Vagina (tissue), 2 donors: ENCODE measurements around the gene SPAG16. TPM values are rescaled to one million over a fixed set of nuclear protein-coding genes. Genes with fewer than 3 reads are reported as not detected.

Experiments used
- DNase-seq, 2 donors: peaks; one replicate each; pipeline ENCODE4 v3.0.0-alpha.2; 2017; ENCODE audit errors: extremely low spot score in 2 of 2
- H3K27ac ChIP-seq: fragments of 200-600 bp; sonication (generic); one replicate; pipeline ENCODE4 v1.5.1; 2019
- H3K27me3 ChIP-seq: fragments of 200-600 bp; sonication (generic); one replicate; pipeline ENCODE4 v1.5.1; 2019
- H3K36me3 ChIP-seq, 2 donors: fragments of 200-600 bp; sonication (generic); one replicate each; pipeline ENCODE4 v1.5.1; 2017 to 2019
- H3K4me1 ChIP-seq: fragments of 200-600 bp; sonication (generic); one replicate; pipeline ENCODE4 v1.5.1; 2019
- H3K4me3 ChIP-seq, 2 donors: fragments of 200-600 bp; sonication (generic); 1 replicate in 1 of 2; 2 replicates in 1 of 2; pipeline ENCODE4 v1.5.1; 2016 to 2019
- H3K9me3 ChIP-seq: fragments of 200-600 bp; sonication (generic); one replicate; pipeline ENCODE4 v1.5.1; 2019
- CTCF ChIP-seq, 3 experiments: fragments of 450-650 bp in 2 of 3; fragments of 200-600 bp in 1 of 3; sonication (generic) in 1 of 3; IDR thresholded peaks; one replicate each; pipeline ENCODE4 v1.5.1; 2017 to 2019; ENCODE audit warnings: antibody characterized with exemption in 3 of 3, mild to moderate bottlenecking in 2 of 3, moderate library complexity in 2 of 3
- POLR2A ChIP-seq, 2 donors: fragments of 450-650 bp; IDR thresholded peaks; one replicate each; pipeline ENCODE4 v1.6.1; 2017; ENCODE audit warnings: antibody characterized with exemption in 2 of 2, mild to moderate bottlenecking in 2 of 2, moderate library complexity in 2 of 2
- POLR2AphosphoS5 ChIP-seq, 2 donors: sonication (generic); formaldehyde crosslinking; IDR thresholded peaks; one replicate each; pipeline ENCODE4 v1.9.0; 2017; ENCODE audit warnings: antibody characterized with exemption in 2 of 2, mild to moderate bottlenecking in 2 of 2, low read depth in 1 of 2; ENCODE audit not compliant: insufficient read depth in 1 of 2
- intact Hi-C: fragments of 100-400 bp; cut with DNase I; formaldehyde crosslinking; loops from one replicate; pipeline ENCODE4 v1.15.1; 2023
- total RNA-seq: library from RNA; depleted of rRNA; stranded (reverse); fragments of >200 nt; gene quantifications from one replicate; pipeline ENCODE4 v1.2.3, GENCODE V29; 2016

The SPAG16 gene
- total RNA-seq, 1 donor from 2014 or later: 30.2 TPM

- intact Hi-C loops: no loop called here
- H3K4me3 ChIP-seq: no peak overlapping the region
- no peaks in the 10 kb centered on the region for H3K36me3 ChIP-seq
- DNase-seq: no peak
- peaks cover 4% of the 10 kb centered on the region for H3K4me1 ChIP-seq
- TF ChIP-seq POLR2AphosphoS5 (IDR thresholded peaks at IDR 0.05; ENCODE audit: insufficient read depth in 1 of 2, low read depth in 1 of 2) (no peak), CTCF (IDR thresholded peaks at IDR 0.05) (no peak), POLR2A (IDR thresholded peaks at IDR 0.05) (no peak)
- H3K27ac ChIP-seq: no peak overlapping the region
- no peaks in the 10 kb centered on the region for H3K27me3 ChIP-seq
- no peaks in the 10 kb centered on the region for H3K9me3 ChIP-seq
Observed at GRCh38 chr2:214126135-214126534, 841.9 kb downstream of the SPAG16 start.

GRCh38 chr2:214127170-214127569 lies 842.9 kb downstream of the SPAG16 start:
- TF ChIP-seq POLR2A (IDR thresholded peaks at IDR 0.05): no peak
- no peak for TF ChIP-seq CTCF (IDR thresholded peaks at IDR 0.05)
- TF ChIP-seq POLR2AphosphoS5 (IDR thresholded peaks at IDR 0.05; ENCODE audit: insufficient read depth in 1 of 2, low read depth in 1 of 2): no peak
- DNase-seq: no peak
- intact Hi-C loops: no loop called here

DNA sequence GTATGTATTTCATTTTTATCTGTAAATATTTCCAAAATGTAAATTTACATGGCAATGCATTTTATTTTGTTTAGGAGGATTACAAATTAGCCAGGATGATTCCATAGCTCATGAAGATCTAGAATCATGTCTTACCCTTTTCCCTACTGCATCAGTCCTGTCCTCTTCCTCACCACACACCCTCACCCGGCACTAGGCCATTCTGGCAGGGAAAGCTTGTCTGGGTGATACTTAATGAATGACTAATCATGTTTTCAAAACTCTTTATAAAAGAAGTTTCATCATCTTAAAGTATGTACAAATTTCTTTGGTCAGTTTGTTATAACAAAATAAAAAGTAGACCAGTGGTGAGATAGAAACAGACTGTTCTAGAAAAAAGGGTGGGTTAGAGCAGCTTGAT lies 843.3 kb downstream of the SPAG16 start:
- Histone ChIP-seq H3K4me3 (no peak overlapping the region), H3K36me3 (no peaks in the 10 kb centered on the region), H3K4me1 (peaks cover 4% of the 10 kb centered on the region), H3K9me3 (no peaks in the 10 kb centered on the region), H3K27me3 (no peaks in the 10 kb centered on the region), H3K27ac (no peak overlapping the region)
- DNase-seq: no peak
- no peak for TF ChIP-seq POLR2A (IDR thresholded peaks at IDR 0.05)
- TF ChIP-seq CTCF (IDR thresholded peaks at IDR 0.05): no peak
- TF ChIP-seq POLR2AphosphoS5 (IDR thresholded peaks at IDR 0.05; ENCODE audit: insufficient read depth in 1 of 2, low read depth in 1 of 2): no peak
- intact Hi-C loops: no loop called here

More at GRCh38 chr2:214127170-214127569, 842.9 kb downstream of the SPAG16 start:
- Histone ChIP-seq H3K27ac (no peak overlapping the region), H3K9me3 (no peaks in the 10 kb centered on the region), H3K27me3 (no peaks in the 10 kb centered on the region), H3K4me1 (peaks cover 4% of the 10 kb centered on the region), H3K36me3 (no peaks in the 10 kb centered on the region), H3K4me3 (no peak overlapping the region)

DNA sequence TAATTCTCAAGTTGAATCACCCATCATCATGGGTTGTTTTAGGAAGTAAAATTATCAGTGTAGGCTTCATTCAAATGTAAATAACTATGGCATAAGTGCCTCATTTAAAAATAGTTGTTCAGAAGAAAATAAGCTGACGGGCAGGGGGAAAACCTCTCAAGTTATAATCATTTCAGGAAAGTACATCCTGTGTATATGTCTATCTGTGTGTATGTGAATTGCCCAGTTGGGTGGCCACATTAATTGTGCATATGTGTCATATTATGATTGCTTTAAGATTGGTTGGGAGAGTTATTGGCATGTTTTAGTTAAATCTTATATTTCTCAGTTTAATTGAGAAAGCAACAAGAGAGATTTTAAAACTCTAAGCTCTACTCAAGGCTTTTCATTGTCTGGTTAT lies 843.8 kb downstream of the SPAG16 start:
- Histone ChIP-seq H3K4me1 (peaks cover 4% of the 10 kb centered on the region), H3K27me3 (no peaks in the 10 kb centered on the region), H3K36me3 (no peaks in the 10 kb centered on the region), H3K4me3 (no peak overlapping the region), H3K27ac (no peak overlapping the region), H3K9me3 (no peaks in the 10 kb centered on the region)
- DNase-seq: no peak
- TF ChIP-seq CTCF (IDR thresholded peaks at IDR 0.05) (no peak), POLR2A (IDR thresholded peaks at IDR 0.05) (no peak), POLR2AphosphoS5 (IDR thresholded peaks at IDR 0.05; ENCODE audit: insufficient read depth in 1 of 2, low read depth in 1 of 2) (no peak)
- intact Hi-C loops: no loop called here

DNA sequence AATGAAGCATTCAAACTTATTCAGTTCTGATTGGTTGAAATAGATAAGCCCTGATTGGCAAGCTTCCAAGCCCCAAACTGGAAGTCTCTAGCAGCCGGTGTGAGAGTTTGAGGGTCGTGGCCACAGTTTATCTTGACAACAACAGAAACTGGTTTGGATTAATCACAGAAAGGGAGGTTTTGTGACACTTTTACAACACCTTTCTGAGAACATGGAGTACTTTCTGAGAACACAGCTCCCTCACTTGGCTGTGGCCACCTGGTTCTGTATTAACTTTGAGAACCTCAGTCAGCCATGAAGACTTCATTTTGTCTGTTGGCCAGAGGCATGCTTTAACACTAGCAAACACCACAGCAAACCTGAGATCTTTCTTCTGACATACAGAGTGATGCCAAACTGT lies 845.9 kb downstream of the SPAG16 start:
- no peak for DNase-seq
- Histone ChIP-seq H3K36me3 (no peaks in the 10 kb centered on the region), H3K4me3 (no peak overlapping the region), H3K9me3 (no peaks in the 10 kb centered on the region), H3K4me1 (peaks cover 4% of the 10 kb centered on the region), H3K27me3 (no peaks in the 10 kb centered on the region), H3K27ac (no peak overlapping the region)
- TF ChIP-seq CTCF (IDR thresholded peaks at IDR 0.05): no peak
- TF ChIP-seq POLR2A (IDR thresholded peaks at IDR 0.05): no peak
- intact Hi-C loops: no loop called here
